GM12892 (cell line): ENCODE measurements around the gene PCNX2.

Source experiments
- POLR2A ChIP-seq: IDR thresholded peaks from 2 replicates; pipeline ENCODE4 v1.6.1; 2011; ENCODE audit warnings: low read depth, low read length, control low read depth
- POLR2AphosphoS5 ChIP-seq: IDR thresholded peaks from 2 replicates; pipeline ENCODE4 v1.6.1; 2011; ENCODE audit warnings: low read depth, low read length, control low read depth
- TAF1 ChIP-seq: IDR thresholded peaks from 2 replicates; pipeline ENCODE4 v1.6.1; 2011; ENCODE audit warnings: low read depth, mild to moderate bottlenecking, control low read depth, low read length, borderline replicate concordance

DNA sequence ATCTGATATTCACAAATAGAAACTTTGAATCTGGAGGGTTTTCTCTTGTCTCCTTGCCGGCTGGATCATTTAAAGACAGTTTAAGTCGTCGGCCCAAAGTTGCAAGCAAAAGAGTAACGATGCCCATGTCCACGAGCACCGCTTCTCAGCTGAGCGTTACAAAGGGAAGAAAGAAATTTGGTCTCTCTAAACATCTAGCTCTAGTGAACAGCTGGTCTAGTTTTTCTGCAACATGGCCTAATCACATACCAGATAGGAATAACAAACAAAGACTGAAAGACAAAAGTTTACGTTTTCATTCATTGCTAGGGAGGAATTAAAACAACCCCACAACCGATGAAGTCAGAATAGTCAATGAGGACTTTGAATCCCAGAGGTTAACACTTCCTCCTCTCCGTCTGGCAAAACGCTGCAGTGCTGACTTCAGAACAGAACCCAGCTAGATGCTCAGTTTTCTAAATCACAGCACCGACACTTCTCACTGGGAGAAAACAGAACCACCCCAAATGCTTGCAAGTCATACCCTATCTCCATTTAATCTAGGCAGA lies 275.7 kb downstream of the PCNX2 start:
- TF ChIP-seq TAF1 (no peak), POLR2A (no peak), POLR2AphosphoS5 (no peak)
